ENCODE results near the gene GBE1.

GBE1 gene

GRCh38 chr3:81518945-81519344 is 242.5 kb downstream of the GBE1 start:
- no peak for DNase-seq (ENCODE audit: low read depth in 2 of 2)
- TF ChIP-seq CTCF (IDR thresholded peaks at IDR 0.05; ENCODE audit: low read depth, low read length), result no peak
- H3K4me3 ChIP-seq (replicated peaks in 1 of 2; ENCODE audit: low read depth in 2 of 2, low read length in 2 of 2), result no peak overlapping the region

DNA sequence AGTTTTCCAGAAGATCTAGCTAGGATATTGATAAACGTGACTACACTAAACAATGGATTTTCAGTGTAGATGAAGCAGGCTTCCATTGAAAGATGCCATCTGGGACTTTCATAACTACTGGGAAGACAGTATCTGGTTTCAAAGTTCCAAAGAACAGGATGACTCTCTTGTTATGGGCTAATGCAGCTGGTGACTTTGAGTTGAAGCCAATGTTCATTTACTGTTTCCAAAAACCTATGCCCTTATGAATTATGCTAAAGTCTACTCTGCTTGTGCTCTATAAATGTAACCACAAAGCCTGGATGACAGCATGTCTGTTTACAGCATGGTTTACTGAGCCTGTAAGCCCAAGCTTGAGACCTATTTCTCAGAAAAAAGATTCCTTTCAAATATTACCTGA is 245.4 kb downstream of the GBE1 start:
- TF ChIP-seq CTCF (IDR thresholded peaks at IDR 0.05; ENCODE audit: low read depth, low read length), result no peak
- no peak overlapping the region for H3K4me3 ChIP-seq (replicated peaks in 1 of 2; ENCODE audit: low read depth in 2 of 2, low read length in 2 of 2)
- no peak for DNase-seq (ENCODE audit: low read depth in 2 of 2)

- DNase-seq (ENCODE audit: low read depth in 2 of 2), result no peak
- TF ChIP-seq CTCF (IDR thresholded peaks at IDR 0.05; ENCODE audit: low read depth, low read length), result no peak
- H3K4me3 ChIP-seq (replicated peaks in 1 of 2; ENCODE audit: low read depth in 2 of 2, low read length in 2 of 2), result no peak overlapping the region
Observed at GRCh38 chr3:81513591-81513990, 247.9 kb downstream of the GBE1 start.

- H3K4me3 ChIP-seq (replicated peaks in 1 of 2; ENCODE audit: low read depth in 2 of 2, low read length in 2 of 2), result no peak overlapping the region
- no peak for DNase-seq (ENCODE audit: low read depth in 2 of 2)
- no peak for TF ChIP-seq CTCF (IDR thresholded peaks at IDR 0.05; ENCODE audit: low read depth, low read length)
Observed at GRCh38 chr3:81503026-81503425, 258.4 kb downstream of the GBE1 start.

DNA sequence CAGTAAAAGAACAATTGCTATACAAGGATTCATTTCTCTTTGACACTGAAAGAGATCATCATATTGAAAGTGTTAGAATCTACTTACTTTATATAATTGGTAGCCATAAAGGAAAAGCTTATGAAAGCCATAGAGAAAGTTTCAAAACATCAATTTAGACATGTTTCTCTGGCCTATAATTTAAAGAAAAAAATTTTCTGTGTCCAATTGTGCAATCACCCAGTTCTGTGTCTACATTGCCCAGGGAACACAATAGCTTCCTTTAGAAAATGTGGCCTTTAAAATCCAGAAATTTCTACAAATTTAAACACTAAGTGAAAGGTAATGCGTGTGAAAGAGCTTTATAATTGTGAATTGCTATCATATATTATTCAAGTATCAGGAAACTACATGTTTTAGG is 259.2 kb downstream of the GBE1 start:
- no peak for TF ChIP-seq CTCF (IDR thresholded peaks at IDR 0.05; ENCODE audit: low read depth, low read length)
- no peak overlapping the region for H3K4me3 ChIP-seq (replicated peaks in 1 of 2; ENCODE audit: low read depth in 2 of 2, low read length in 2 of 2)
- DNase-seq (ENCODE audit: low read depth in 2 of 2), result no peak

DNA sequence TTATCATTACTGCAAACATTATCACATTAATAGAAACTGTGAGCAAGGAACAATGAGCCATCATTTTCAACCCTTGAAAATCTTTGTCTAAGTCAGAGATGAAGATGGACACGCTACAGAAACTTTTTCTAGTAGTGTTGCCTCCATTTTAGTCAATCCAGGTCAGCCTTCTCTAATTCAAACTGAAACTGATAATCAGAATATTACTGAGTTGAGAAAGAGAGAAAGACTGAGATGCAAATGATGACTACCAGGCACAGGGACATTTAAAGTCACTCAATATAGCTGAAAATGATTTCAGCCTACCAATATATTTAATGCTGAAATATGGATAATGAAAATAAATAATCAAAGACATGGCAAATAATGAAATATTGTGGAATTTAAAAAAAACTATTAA is 261.4 kb downstream of the GBE1 start:
- no peak overlapping the region for H3K4me3 ChIP-seq (replicated peaks in 1 of 2; ENCODE audit: low read depth in 2 of 2, low read length in 2 of 2)
- TF ChIP-seq CTCF (IDR thresholded peaks at IDR 0.05; ENCODE audit: low read depth, low read length), result no peak
- no peak for DNase-seq (ENCODE audit: low read depth in 2 of 2)

GRCh38 chr3:81497572-81498251 is 263.7 kb downstream of the GBE1 start:
- no peak for TF ChIP-seq CTCF (IDR thresholded peaks at IDR 0.05; ENCODE audit: low read depth, low read length)
- no peak for DNase-seq (ENCODE audit: low read depth in 2 of 2)
- no peak overlapping the region for H3K4me3 ChIP-seq (replicated peaks in 1 of 2; ENCODE audit: low read depth in 2 of 2, low read length in 2 of 2)
